BE2C (cell line): ENCODE results near the gene MAN1A2.

Experiments
- DNase-seq: peaks from one replicate; pipeline ENCODE4 v3.0.0-alpha.2; 2020
- H3K27me3 ChIP-seq: fragments of 250-450 bp; sonication (Bioruptor Pico); 2 replicates; pipeline ENCODE4 v1.5.1; 2020; ENCODE audit warnings: mild to moderate bottlenecking
- H3K36me3 ChIP-seq: fragments of 250-450 bp; sonication (Bioruptor Pico); 2 replicates; pipeline ENCODE4 v1.5.1; 2020; ENCODE audit warnings: mild to moderate bottlenecking
- H3K4me1 ChIP-seq: fragments of 250-450 bp; sonication (Bioruptor Pico); 2 replicates; pipeline ENCODE4 v1.5.1; 2020
- H3K4me3 ChIP-seq: 2 replicates; pipeline ENCODE4 v1.5.1; 2011; ENCODE audit warnings: low read depth, low read length
- H3K9me3 ChIP-seq: fragments of 250-450 bp; sonication (Bioruptor Pico); 2 replicates; pipeline ENCODE4 v1.5.1; 2020
- CTCF ChIP-seq: IDR thresholded peaks from 2 replicates; pipeline ENCODE4 v1.5.1; 2012; ENCODE audit warnings: mild to moderate bottlenecking, low read depth, low read length

MAN1A2 gene

GRCh38 chr1:117571496-117571895 is 204.2 kb downstream of the MAN1A2 start:
- DNase-seq, result no peak
- no peak overlapping the region for H3K4me3 ChIP-seq
- H3K4me1 ChIP-seq, result no peaks in the 10 kb centered on the region
- no peaks in the 10 kb centered on the region for H3K9me3 ChIP-seq
- no peaks in the 10 kb centered on the region for H3K27me3 ChIP-seq
- H3K36me3 ChIP-seq, result no peaks in the 10 kb centered on the region
- no peak for TF ChIP-seq CTCF

- TF ChIP-seq CTCF, result no peak
- Histone ChIP-seq H3K36me3 (no peaks in the 10 kb centered on the region), H3K27me3 (no peaks in the 10 kb centered on the region), H3K4me1 (no peaks in the 10 kb centered on the region), H3K4me3 (no peak overlapping the region), H3K9me3 (no peaks in the 10 kb centered on the region)
- no peak for DNase-seq
These were observed 205.3 kb downstream of the MAN1A2 start for GRCh38 chr1:117572546-117572945.

GRCh38 chr1:117573386-117574023 is 206.3 kb downstream of the MAN1A2 start:
- no peak overlapping the region for H3K4me3 ChIP-seq
- H3K27me3 ChIP-seq, result no peaks in the 10 kb centered on the region
- H3K36me3 ChIP-seq, result no peaks in the 10 kb centered on the region
- TF ChIP-seq CTCF, result no peak
- no peaks in the 10 kb centered on the region for H3K4me1 ChIP-seq
- DNase-seq, result no peak
- no peaks in the 10 kb centered on the region for H3K9me3 ChIP-seq

- H3K27me3 ChIP-seq, result no peaks in the 10 kb centered on the region
- no peak for TF ChIP-seq CTCF
- no peaks in the 10 kb centered on the region for H3K4me1 ChIP-seq
- DNase-seq, result no peak
- no peaks in the 10 kb centered on the region for H3K36me3 ChIP-seq
- no peaks in the 10 kb centered on the region for H3K9me3 ChIP-seq
- H3K4me3 ChIP-seq, result no peak overlapping the region
These were observed 207.0 kb downstream of the MAN1A2 start for GRCh38 chr1:117574161-117574835.

- no peak for DNase-seq
- no peaks in the 10 kb centered on the region for H3K9me3 ChIP-seq
- H3K4me1 ChIP-seq, result no peaks in the 10 kb centered on the region
- H3K27me3 ChIP-seq, result no peaks in the 10 kb centered on the region
- TF ChIP-seq CTCF, result no peak
- no peaks in the 10 kb centered on the region for H3K36me3 ChIP-seq
- H3K4me3 ChIP-seq, result no peak overlapping the region
These were observed 208.5 kb downstream of the MAN1A2 start for GRCh38 chr1:117575586-117576225.

- Histone ChIP-seq H3K4me1 (no peaks in the 10 kb centered on the region), H3K27me3 (no peaks in the 10 kb centered on the region), H3K36me3 (no peaks in the 10 kb centered on the region), H3K4me3 (no peak overlapping the region), H3K9me3 (no peaks in the 10 kb centered on the region)
- DNase-seq, result no peak
- TF ChIP-seq CTCF, result no peak
These were observed 209.0 kb downstream of the MAN1A2 start for GRCh38 chr1:117576236-117576635.
